Smooth muscle cell of the coronary artery (primary cell): ENCODE results near the gene TXNDC17. TPM values are rescaled to one million over a fixed set of nuclear protein-coding genes. Genes with fewer than 3 reads are reported as not detected.

Source experiments
- total RNA-seq: library from RNA; depleted of rRNA; stranded (reverse); fragments of >200 nt; gene quantifications from 2 replicates; pipeline ENCODE4 v1.2.3, GENCODE V29; 2014; ENCODE audit warnings: low replicate concordance

Gene TXNDC17
- 123 and 139 TPM in 2 replicates for total RNA-seq

DNA sequence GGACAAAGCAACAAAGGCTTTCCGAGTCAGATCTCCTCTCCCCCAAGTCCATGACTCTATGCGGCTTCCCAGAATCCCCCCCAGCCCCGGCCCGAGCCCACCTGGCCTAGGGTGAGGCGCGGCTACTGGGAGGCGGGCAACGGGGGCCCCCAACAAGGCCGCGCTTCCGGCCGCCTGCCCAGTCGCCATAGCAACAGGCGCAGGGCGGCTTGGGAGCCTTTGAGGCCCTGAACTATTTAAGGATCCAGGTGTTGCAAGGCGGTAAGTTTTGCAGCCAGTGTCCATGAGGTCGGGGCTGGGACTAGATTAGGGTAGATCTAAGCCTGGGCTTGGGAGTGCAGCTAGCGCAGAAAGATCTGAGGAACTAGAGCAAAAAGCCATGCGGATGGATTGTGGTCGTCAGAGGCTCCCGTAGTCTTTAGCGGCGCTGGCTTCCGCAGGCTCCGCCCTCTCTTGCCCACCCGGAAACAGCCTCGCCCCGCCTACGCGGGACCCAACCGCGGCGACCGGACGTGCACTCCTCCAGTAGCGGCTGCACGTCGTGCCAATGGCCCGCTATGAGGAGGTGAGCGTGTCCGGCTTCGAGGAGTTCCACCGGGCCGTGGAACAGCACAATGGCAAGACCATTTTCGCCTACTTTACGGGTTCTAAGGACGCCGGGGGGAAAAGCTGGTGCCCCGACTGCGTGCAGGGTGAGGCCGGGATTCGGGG is at the start of gene TXNDC17, which contains the start of gene KIAA0753:
Gene TXNDC17, plus strand, starts transcription at position 525 of the 711 bp plus-strand sequence. Its CDS starts 23 bp downstream, at position 548.
Gene KIAA0753, minus strand, starts transcription at position 176 of the 711 bp plus-strand sequence. CDS start 5,608 bp downstream, outside the sequence.

DNA sequence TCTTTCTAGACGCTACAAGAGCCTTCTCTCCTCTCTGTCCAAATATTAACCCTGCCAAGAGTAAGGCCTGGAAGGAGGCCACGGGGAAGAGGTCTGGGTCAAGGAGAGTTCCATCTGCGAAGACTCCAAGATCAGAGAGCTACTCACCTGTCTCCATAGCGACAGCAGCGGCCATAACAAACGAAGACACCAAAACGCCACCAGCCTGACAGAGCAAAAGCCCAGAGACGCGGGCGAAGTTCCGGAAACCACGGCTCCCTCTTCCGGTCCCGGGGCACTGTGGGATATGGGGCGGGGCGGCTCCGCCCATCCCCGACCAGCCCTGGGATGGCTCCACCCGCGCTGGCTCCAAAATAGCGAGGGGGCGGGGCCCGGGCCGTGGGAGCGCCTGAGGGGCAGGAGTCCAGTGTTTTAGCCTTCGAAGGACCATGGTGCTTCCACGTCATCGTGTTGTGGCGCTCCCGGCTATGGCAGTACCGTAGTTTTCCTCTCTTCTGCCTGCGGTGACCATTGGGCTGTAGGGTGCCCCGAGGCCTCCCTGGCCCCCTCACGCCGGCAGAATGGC is 10.6 kb downstream of the TXNDC17 start, which contains the start of the genes C17orf100 and MED31:
Gene C17orf100, plus strand, starts transcription at position 409 of the 565 bp plus-strand sequence. Its CDS starts 152 bp downstream, at position 561.
Gene MED31, minus strand, starts transcription at position 252 of the 565 bp plus-strand sequence. Its CDS starts 77 bp downstream, at position 175.

Other genes with a start within 250 kb of the TXNDC17 start
- not detected in 2 replicates for gene AIPL1, start 205.9 kb upstream of the TXNDC17 start, total RNA-seq
- 9.3 TPM in 1 of 2 replicates, not detected in the other for gene PIMREG, start 196.6 kb upstream of the TXNDC17 start, total RNA-seq
- 0.35 and 0.83 TPM in 2 replicates for gene PITPNM3, start 84.5 kb upstream of the TXNDC17 start, total RNA-seq
- gene KIAA0753, start 349 bp upstream of the TXNDC17 start, total RNA-seq: 8.6 and 12.3 TPM in 2 replicates
- gene MED31, start 10.5 kb downstream of the TXNDC17 start, total RNA-seq: 5.1 and 9.2 TPM in 2 replicates
- gene C17orf100, start 10.7 kb downstream of the TXNDC17 start, total RNA-seq: under 0.01 and 0.45 TPM in 2 replicates
- gene SLC13A5, start 72.3 kb downstream of the TXNDC17 start, total RNA-seq: 0.15 TPM in 1 of 2 replicates, not detected in the other
- gene XAF1, start 115.0 kb downstream of the TXNDC17 start, total RNA-seq: 23.2 and 59.9 TPM in 2 replicates
- 0.08 and 0.82 TPM in 2 replicates for gene FBXO39, start 135.2 kb downstream of the TXNDC17 start, total RNA-seq
- gene TEKT1, start 190.7 kb downstream of the TXNDC17 start, total RNA-seq: not detected in 2 replicates